H1 (cell line): ENCODE data around the gene SLC13A5. TPM values are rescaled to one million over a fixed set of nuclear protein-coding genes. Genes with fewer than 3 reads are reported as not detected.
A peak's percentile ranks its signal among the peaks of the same experiment; 100 is the strongest.

Experiments
- CTCF ChIA-PET: fragments of 300-600 bp; sonication (Branson Sonifier 250); formaldehyde crosslinking; loops from one replicate; lab custom pipeline; 2021; ENCODE audit not compliant: partially characterized antibody; lab: Charles Lee
- POLR2A ChIA-PET: fragments of 300-600 bp; sonication (Branson Sonifier 250); formaldehyde crosslinking; loops from one replicate; lab custom pipeline; 2021; ENCODE audit warnings: inconsistent platforms; ENCODE audit not compliant: partially characterized antibody; lab: Charles Lee
- DNase-seq, 2 experiments: peaks; one replicate each; pipeline versions ENCODE4 v3.0.0 to v3.0.0-alpha.2; 2010 to 2022; ENCODE audit warnings: low spot score in 2 of 2, low read depth in 1 of 2, mixed read lengths in 1 of 2
- FAIRE-seq: peaks from 2 replicates; lab custom pipeline; 2011; peaks lifted over from hg19 to GRCh38; lab: Jason Lieb, UNC
- H2AFZ ChIP-seq: 2 replicates; pipeline ENCODE4 v1.8.1; 2012; ENCODE audit warnings: low read length, inconsistent platforms
- H2AK5ac ChIP-seq: 2 replicates; pipeline ENCODE4 v1.6.1; 2013; ENCODE audit warnings: low read depth, low read length
- H2BK120ac ChIP-seq: replicated peaks from 2 replicates; pipeline ENCODE3; 2013; ENCODE audit warnings: low read depth, low read length, inconsistent platforms
- H2BK12ac ChIP-seq: 2 replicates; pipeline ENCODE4 v1.6.1; 2013; ENCODE audit warnings: low read depth, low read length
- H2BK15ac ChIP-seq: 2 replicates; pipeline ENCODE4 v1.6.1; 2013; ENCODE audit warnings: low read length
- H2BK20ac ChIP-seq: 2 replicates; pipeline ENCODE4 v1.6.1; 2013; ENCODE audit warnings: low read length
- H2BK5ac ChIP-seq: 2 replicates; pipeline ENCODE4 v1.6.1; 2013; ENCODE audit warnings: low read depth, low read length
- H3K14ac ChIP-seq: 2 replicates; pipeline ENCODE4 v1.6.1; 2013; ENCODE audit warnings: inconsistent platforms; ENCODE audit not compliant: insufficient read length
- H3K18ac ChIP-seq: 2 replicates; pipeline ENCODE4 v1.6.1; 2013; ENCODE audit warnings: low read length; ENCODE audit errors: extremely low read depth
- H3K23ac ChIP-seq: 2 replicates; pipeline ENCODE4 v1.6.1; 2013; ENCODE audit warnings: inconsistent platforms; ENCODE audit not compliant: insufficient read length
- H3K23me2 ChIP-seq: 2 replicates; pipeline ENCODE4 v1.6.1; 2013; ENCODE audit warnings: low read depth, low read length
- H3K27ac ChIP-seq: 2 replicates; pipeline ENCODE4 v1.6.1; 2011; ENCODE audit warnings: low read depth, low read length, inconsistent platforms
- H3K27me3 ChIP-seq, 4 experiments: replicated peaks in 1 of 4; 1 replicate in 1 of 4; 2 replicates in 3 of 4; pipeline versions ENCODE4 v1.6.1 to v1.8.1; 2011 to 2013; ENCODE audit warnings: low read length in 3 of 4, mild to moderate bottlenecking in 3 of 4, inconsistent platforms in 2 of 4, mixed read lengths in 2 of 4, moderate library complexity in 1 of 4; ENCODE audit not compliant: control insufficient read depth in 3 of 4, insufficient read depth in 3 of 4; ENCODE audit errors: extremely low read depth in 1 of 4
- H3K36me3 ChIP-seq, 4 experiments: 2 replicates each; pipeline versions ENCODE4 v1.6.1 to v1.8.1; 2011 to 2013; ENCODE audit warnings: mild to moderate bottlenecking in 4 of 4, low read length in 3 of 4, moderate library complexity in 2 of 4, control low read depth in 1 of 4, inconsistent platforms in 1 of 4; ENCODE audit not compliant: insufficient read depth in 4 of 4, control insufficient read depth in 2 of 4
- H3K4ac ChIP-seq: replicated peaks from 2 replicates; pipeline ENCODE3; 2013; ENCODE audit warnings: low read length, low read depth, mixed read lengths, inconsistent platforms; ENCODE audit not compliant: insufficient read length
- H3K4me1 ChIP-seq, 4 experiments: replicated peaks in 1 of 4; 1 replicate in 1 of 4; 2 replicates in 3 of 4; pipeline versions ENCODE4 v1.6.1 to v1.8.1; 2011 to 2013; ENCODE audit warnings: low read length in 3 of 4, inconsistent platforms in 2 of 4, mixed read lengths in 1 of 4; ENCODE audit not compliant: insufficient read depth in 4 of 4, control insufficient read depth in 3 of 4
- H3K4me2 ChIP-seq, 2 experiments: 2 replicates each; pipeline versions ENCODE4 v1.6.1 to v1.8.1; 2011 to 2013; ENCODE audit warnings: low read depth in 2 of 2, low read length in 2 of 2, control low read depth in 1 of 2, inconsistent platforms in 1 of 2, mild to moderate bottlenecking in 1 of 2; ENCODE audit not compliant: insufficient read depth in 1 of 2
- H3K4me3 ChIP-seq, 4 experiments: fragments of 200-600, 300-600 bp in 1 of 4; sonication (generic), shearing (Covaris generic), sonication (Bioruptor Twin) in 1 of 4; 2 replicates each; pipeline versions ENCODE4 v1.5.1 to v1.8.1; 2011 to 2016; ENCODE audit warnings: low read length in 4 of 4, low read depth in 3 of 4, control low read depth in 2 of 4, inconsistent platforms in 2 of 4, mild to moderate bottlenecking in 2 of 4, mixed read lengths in 1 of 4, moderate library complexity in 1 of 4; ENCODE audit not compliant: insufficient read depth in 2 of 4; ENCODE audit errors: extremely low read depth in 1 of 4
- H3K56ac ChIP-seq: replicated peaks from 2 replicates; pipeline ENCODE3; 2013; ENCODE audit warnings: low read depth, mild to moderate bottlenecking, mixed read lengths, low read length, inconsistent platforms; ENCODE audit not compliant: insufficient read length
- H3K79me1 ChIP-seq: 2 replicates; pipeline ENCODE4 v1.6.1; 2013; ENCODE audit warnings: low read depth, low read length, control low read depth
- H3K79me2 ChIP-seq, 2 experiments: 2 replicates each; pipeline versions ENCODE4 v1.6.1 to v1.8.1; 2012 to 2013; ENCODE audit warnings: low read length in 2 of 2, mild to moderate bottlenecking in 2 of 2, inconsistent platforms in 1 of 2; ENCODE audit not compliant: insufficient read depth in 2 of 2, control insufficient read depth in 1 of 2
- H3K9ac ChIP-seq, 4 experiments: replicated peaks in 1 of 4; 1 replicate in 1 of 4; 2 replicates in 3 of 4; pipeline versions ENCODE4 v1.6.1 to v1.8.1; 2011 to 2013; ENCODE audit warnings: low read depth in 3 of 4, low read length in 3 of 4, control low read depth in 2 of 4, mild to moderate bottlenecking in 2 of 4, moderate library complexity in 2 of 4, inconsistent platforms in 1 of 4; ENCODE audit errors: extremely low read depth in 1 of 4
- H3K9me3 ChIP-seq, 2 experiments: 2 replicates each; pipeline versions ENCODE4 v1.6.1 to v1.8.1; 2012 to 2013; ENCODE audit warnings: mild to moderate bottlenecking in 2 of 2, moderate library complexity in 2 of 2, control low read depth in 1 of 2, inconsistent platforms in 1 of 2, low read depth in 1 of 2, low read length in 1 of 2, mixed read lengths in 1 of 2; ENCODE audit not compliant: insufficient read depth in 2 of 2
- H4K20me1 ChIP-seq, 2 experiments: replicated peaks in 1 of 2; 2 replicates each; pipeline versions ENCODE3 to v1.8.1; 2011 to 2013; ENCODE audit warnings: inconsistent platforms in 2 of 2, low read length in 2 of 2, mild to moderate bottlenecking in 1 of 2; ENCODE audit not compliant: insufficient read depth in 2 of 2, control insufficient read depth in 1 of 2
- H4K5ac ChIP-seq: 2 replicates; pipeline ENCODE4 v1.6.1; 2013; ENCODE audit warnings: low read length, low read depth, mixed read lengths, inconsistent platforms; ENCODE audit not compliant: insufficient read length
- H4K8ac ChIP-seq: 2 replicates; pipeline ENCODE4 v1.8.0; 2013; ENCODE audit warnings: mild to moderate bottlenecking, moderate library complexity, low read length, inconsistent platforms; ENCODE audit not compliant: insufficient read depth; ENCODE audit errors: extremely low read depth
- H4K91ac ChIP-seq: replicated peaks from 2 replicates; pipeline ENCODE3; 2013; ENCODE audit warnings: low read length, mixed read lengths, inconsistent platforms; ENCODE audit not compliant: insufficient read length
- BRCA1 ChIP-seq: IDR thresholded peaks from 2 replicates; pipeline ENCODE4 v1.6.1; 2012; ENCODE audit warnings: low read depth, low read length, improper control_type of control experiment
- HDAC2 ChIP-seq, 2 experiments: fragments of 300-600 bp in 1 of 2; sonication (generic) in 1 of 2; IDR thresholded peaks; 2 replicates each; pipeline ENCODE4 v1.6.1; 2011 to 2012; ENCODE audit warnings: low read depth in 2 of 2, low read length in 2 of 2, mild to moderate bottlenecking in 2 of 2, moderate library complexity in 2 of 2, borderline replicate concordance in 1 of 2, inconsistent platforms in 1 of 2
- JUN ChIP-seq: IDR thresholded peaks from 2 replicates; pipeline ENCODE4 v1.6.1; 2011; ENCODE audit warnings: low read depth, mild to moderate bottlenecking, improper control_type of control experiment, low read length
- NRF1 ChIP-seq: IDR thresholded peaks from 2 replicates; pipeline ENCODE4 v1.6.1; 2011; ENCODE audit warnings: mild to moderate bottlenecking, low read depth, low read length, improper control_type of control experiment
- SAP30 ChIP-seq: fragments of 300-600 bp; sonication (generic); IDR thresholded peaks from 2 replicates; pipeline ENCODE4 v1.7.1; 2012; ENCODE audit warnings: low read length, moderate library complexity, mild to moderate bottlenecking, inconsistent platforms; ENCODE audit not compliant: insufficient read depth, insufficient replicate concordance
- WGBS, 2 experiments: shearing (Covaris generic) in 1 of 2; methylation state at CpG; one replicate each; pipeline versions ENCODE4 v1.1.6 to v1.1.7; 2013 to 2015; ENCODE audit warnings: low lambda C conversion rate in 2 of 2, mixed read lengths in 2 of 2, inconsistent platforms in 1 of 2, low coverage in 1 of 2, missing lambda C conversion rate in 1 of 2; ENCODE audit not compliant: insufficient replicate concordance in 2 of 2, insufficient coverage in 1 of 2, insufficient read length in 1 of 2; ENCODE audit errors: extremely low coverage in 1 of 2, missing lambda C conversion rate in 1 of 2; 5-methylcytosine and 5-hydroxymethylcytosine counted together
- polyA plus RNA-seq, 7 experiments: library from polyadenylated mRNA; depleted of rRNA in 3 of 7; stranded (reverse) in 5 of 7; unstranded in 2 of 7; fragments of >200 nt in 5 of 7; fragments of 200-250 nt in 2 of 7; gene quantifications; 1 replicate in 5 of 7; 2 replicates in 1 of 7; 4 replicates in 1 of 7; pipeline versions ENCODE4 v1.2.1 to v1.2.3, GENCODE V29; 2011 to 2013; ENCODE audit warnings: missing spikeins in 2 of 7, mixed read lengths in 2 of 7
- total RNA-seq: library from RNA; stranded (reverse); fragmentation: NEBNext Ultra II Directional; extraction: Animal tissue kit (Norgen Biotek cat#: 25700); gene quantifications from 2 replicates; pipeline ENCODE4 v1.2.1, GENCODE V29; 2021

The SLC13A5 gene
- total and polyA plus RNA-seq, 2 of the 8 experiments (the other 6 are each of a cell fraction or from before 2014, with no cell fraction given), result 2.1 to 2.6 TPM

GRCh38 chr17:6699997-6700947 is 12.9 kb downstream of the SLC13A5 start:
- Histone ChIP-seq H3K14ac (no peak overlapping the region), H3K9me3 (no peaks in the 10 kb centered on the region), H4K20me1 (no peaks in the 10 kb centered on the region), H4K8ac (no peak overlapping the region), H3K4me1 (no peaks in the 10 kb centered on the region; a peak in 1 of 7 replicates), H3K23ac (no peak overlapping the region), H3K27ac (no peak overlapping the region), H3K18ac (no peak overlapping the region), H3K56ac (no peak overlapping the region), H3K23me2 (no peaks in the 10 kb centered on the region), H3K79me1 (no peaks in the 10 kb centered on the region), H4K5ac (no peak overlapping the region), H4K91ac (no peak overlapping the region), H3K4ac (no peak overlapping the region), H3K79me2 (no peaks in the 10 kb centered on the region), H3K36me3 (no peaks in the 10 kb centered on the region), H2BK12ac (peak overlapping the region; percentile 46; the same call in 1 of the 2 replicates), H2BK5ac (no peak overlapping the region), H3K27me3 (no peaks in the 10 kb centered on the region; a peak in 2 of 7 replicates), H2BK120ac (no peak overlapping the region), H3K4me2 (no peak overlapping the region), H2AK5ac (no peak overlapping the region), H3K4me3 (no peak overlapping the region), H2BK20ac (no peak overlapping the region), H3K9ac (no peak overlapping the region), H2AFZ (no peak overlapping the region), H2BK15ac (no peak overlapping the region)
- DNase-seq, result no peak
- POLR2A ChIA-PET, result interaction anchor here (0.8 to 2.0 kb wide), 2 partner anchors 9 to 11 kb away, joined by 3 to 4 read pairs; no protein-coding TSS in a partner anchor
- no peak for TF ChIP-seq SAP30
- no peak for TF ChIP-seq NRF1
- no peak for TF ChIP-seq JUN
- no peak for TF ChIP-seq HDAC2 (IDR thresholded peaks at IDR 0.05; ENCODE audit: borderline replicate concordance in 1 of 2, low read depth in 2 of 2, low read length in 2 of 2)
- no peak for TF ChIP-seq BRCA1
- FAIRE-seq, result no peak
- CTCF ChIA-PET, result interaction anchor here (1.1 to 5.8 kb wide), 13 partner anchors 9 to 210 kb away, joined by 3 to 72 read pairs (median 6); partner anchors contain the start of gene SLC13A5
- 86% methylated on average over 16 of the region's 16 CpGs; no CpG with 5 or more reads in 1 of the 2 experiments for WGBS, 2 experiments
